HG03045 (cell line): ENCODE measurements around the gene TFPT.

Experiments used
- ATAC-seq: cut with Tn5 transposase; IDR thresholded peaks from one replicate; pipeline ENCODE4 v1.9.1; 2021; ENCODE audit warnings: mild to moderate bottlenecking, moderate library complexity; ENCODE audit not compliant: unreplicated experiment

TFPT gene

DNA sequence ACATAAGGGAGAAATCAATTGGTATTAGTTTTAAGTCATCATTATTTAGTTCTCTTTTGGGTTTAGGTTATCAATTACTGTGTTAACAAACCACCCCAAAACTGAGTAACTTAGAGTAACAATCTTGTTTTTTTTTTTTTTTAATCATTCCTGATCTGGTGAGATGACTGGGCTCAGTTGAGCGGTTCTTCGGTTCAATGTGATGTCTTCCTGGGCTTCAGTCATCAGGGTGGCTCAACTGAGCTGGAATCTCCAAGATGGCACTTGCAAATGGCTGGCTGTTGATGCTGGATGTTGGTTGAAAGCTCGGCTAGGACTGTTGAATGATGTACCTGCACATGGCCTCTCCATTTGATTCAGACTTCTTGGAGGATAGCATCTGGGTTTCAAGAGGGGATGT, 31.0 kb downstream of the TFPT start:
- no peak for ATAC-seq

DNA sequence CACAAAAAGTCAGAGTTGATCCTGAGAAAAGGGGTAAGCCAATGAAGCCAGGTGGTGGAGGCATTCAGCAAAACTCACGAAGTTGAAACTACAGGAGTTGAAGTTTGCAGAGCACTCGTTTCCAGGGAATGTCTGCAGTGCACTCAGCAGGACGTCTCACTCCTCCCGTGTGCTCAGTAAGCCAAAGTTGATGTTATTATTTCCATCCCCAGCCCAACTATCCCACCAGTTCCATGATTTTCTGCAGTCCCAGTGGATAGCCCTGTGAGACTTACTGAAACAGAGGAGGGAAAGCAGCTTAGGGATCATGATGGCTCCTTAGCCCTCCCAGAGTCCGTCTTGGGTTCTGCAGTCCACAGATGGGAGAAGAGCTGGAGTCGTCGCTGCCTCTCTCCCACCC, 34.4 kb downstream of the TFPT start, which contains the start of gene TARM1:
Gene TARM1, minus strand, starts transcription at position 334 of the 400 bp plus-strand sequence. Its CDS starts 25 bp downstream, at position 309.
- ATAC-seq = no peak

- ATAC-seq = no peak
These were observed 38.1 kb downstream of the TFPT start for GRCh38 chr19:54077334-54077733.

- ATAC-seq = no peak
These were observed 40.6 kb downstream of the TFPT start for GRCh38 chr19:54074851-54075250.

GRCh38 chr19:54073829-54074228, 41.6 kb downstream of the TFPT start:
- no peak for ATAC-seq

DNA sequence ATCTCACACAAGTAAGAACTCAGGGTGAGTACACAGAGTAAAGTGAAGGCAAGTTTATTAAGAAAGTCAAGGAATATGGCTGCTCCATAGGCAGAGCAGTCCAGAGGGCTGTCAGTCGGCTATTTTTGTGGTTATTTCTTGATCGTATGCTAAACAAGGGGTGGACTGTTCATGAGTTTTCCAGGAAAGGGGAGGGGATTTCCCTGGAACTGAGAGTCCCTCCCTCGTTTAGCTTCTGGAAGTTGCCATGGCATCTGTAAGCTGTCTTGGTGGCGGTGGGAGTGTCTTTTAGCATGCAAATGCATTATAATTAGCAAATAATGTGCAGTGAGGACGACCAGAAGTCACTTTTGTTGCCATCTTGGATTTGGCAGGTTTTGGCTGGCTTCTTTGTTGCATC, 46.0 kb downstream of the TFPT start:
- no peak for ATAC-seq

DNA sequence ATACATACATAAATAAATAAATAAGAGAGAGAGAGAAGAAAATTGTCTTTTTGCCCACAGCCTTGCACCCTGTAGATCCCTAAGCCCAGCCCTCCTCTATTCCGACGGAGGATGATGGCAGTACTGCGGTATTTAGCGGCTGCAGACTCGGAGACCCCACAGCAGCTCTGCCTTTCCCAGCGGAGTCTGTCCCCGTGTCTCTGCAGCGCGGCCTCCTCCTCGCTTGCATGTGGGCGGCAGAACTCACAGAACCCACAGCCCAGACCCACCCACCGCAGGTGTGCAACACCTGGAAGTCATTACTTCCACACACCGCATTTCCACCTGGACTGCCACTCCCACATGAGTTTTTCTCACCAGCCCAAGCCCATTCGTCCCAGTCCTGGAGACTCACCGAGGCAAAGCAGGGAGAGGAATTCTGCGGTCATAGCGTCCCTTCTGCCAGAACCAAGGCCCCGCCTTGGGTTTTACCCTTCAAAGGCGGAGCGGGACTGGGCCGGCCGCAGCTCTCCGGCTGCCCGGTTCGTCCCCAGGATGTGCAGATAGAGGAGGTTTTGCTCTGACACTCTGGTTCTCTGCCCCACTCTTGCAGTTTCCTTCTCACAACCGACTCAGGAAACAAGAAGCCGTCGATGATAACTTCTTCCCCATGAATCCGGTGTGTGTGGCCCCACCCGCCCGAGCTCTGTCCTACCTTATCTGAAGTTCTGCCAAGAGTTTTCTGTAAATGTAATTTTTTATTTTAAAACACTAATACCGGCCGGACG, 51.9 kb downstream of the TFPT start, which contains the start of gene VSTM1:
Gene VSTM1, minus strand, starts transcription at position 548 of the 767 bp plus-strand sequence. Its CDS starts 120 bp downstream, at position 428.
- ATAC-seq = no peak

DNA sequence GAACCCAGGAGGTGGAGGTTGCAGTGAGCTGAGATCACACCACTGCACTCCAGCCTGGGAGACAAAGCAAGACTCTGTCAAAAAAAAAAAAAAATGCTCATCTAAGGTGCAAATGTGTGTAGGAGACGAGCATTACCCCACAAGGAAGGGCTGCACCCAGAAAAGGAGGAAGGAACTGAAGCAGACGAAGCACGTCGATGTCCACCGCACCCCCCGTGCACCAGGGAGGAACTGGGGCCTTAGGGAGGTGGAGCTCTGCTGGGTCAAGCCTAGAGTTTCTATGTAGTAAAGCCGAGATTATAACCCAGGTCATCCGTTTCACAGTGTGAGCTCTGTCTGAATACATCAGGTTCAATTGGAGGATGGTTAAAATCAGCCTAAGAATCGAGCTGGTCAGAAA, 52.8 kb downstream of the TFPT start:
- no peak for ATAC-seq
